ENCODE measurements around the gene SLC34A3.
A peak's percentile ranks its signal among the peaks of the same experiment; 100 is the strongest.
"Not testable (repeated sequence)": the region's sequence is repeated elsewhere in the genome, so short reads cannot be mapped to it uniquely, and the experiment has no call there.

SLC34A3 gene

DNA sequence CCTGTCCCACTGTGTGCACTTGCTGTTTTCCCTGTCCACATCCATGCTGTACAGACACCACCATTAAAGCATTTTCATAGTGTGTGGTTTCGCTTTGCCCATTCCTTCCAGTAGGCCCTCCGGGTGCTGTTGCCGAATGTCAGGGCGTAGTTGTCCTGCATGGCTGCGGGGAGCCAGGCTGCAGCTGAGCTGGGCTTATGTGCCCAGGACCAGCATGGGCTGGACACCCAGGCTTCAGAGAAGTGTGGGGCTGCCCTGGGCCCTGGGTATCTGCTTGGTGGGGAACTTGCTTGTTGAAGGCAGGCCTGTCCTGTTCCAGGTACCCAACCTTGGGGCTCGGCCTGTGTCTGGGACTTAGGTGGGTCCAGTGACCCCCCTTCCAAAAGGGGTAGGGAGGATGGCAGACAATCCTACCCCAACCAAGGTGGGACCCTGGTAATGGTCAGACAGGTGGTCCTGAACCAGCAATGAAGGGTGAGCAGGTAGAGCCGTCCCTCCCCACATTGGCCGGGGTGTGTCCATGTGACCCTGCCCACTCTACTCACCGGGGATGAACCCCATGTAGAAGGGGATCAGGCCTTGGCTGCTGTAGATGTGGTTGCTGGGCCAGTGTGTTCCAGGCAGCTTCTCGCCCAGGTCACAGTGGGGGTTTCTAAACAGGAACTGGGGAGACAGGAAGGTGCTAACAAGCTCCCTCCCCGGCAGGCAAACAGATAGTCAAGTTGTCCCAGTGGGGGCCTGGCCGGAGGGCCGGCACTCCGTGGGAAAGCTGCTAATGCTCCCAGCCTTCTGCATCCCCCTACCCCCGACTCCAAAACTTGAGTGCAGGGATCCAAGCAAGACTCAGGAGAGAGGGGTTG is 13.2 kb downstream of the SLC34A3 start:
- no peak for DNase-seq

DNA sequence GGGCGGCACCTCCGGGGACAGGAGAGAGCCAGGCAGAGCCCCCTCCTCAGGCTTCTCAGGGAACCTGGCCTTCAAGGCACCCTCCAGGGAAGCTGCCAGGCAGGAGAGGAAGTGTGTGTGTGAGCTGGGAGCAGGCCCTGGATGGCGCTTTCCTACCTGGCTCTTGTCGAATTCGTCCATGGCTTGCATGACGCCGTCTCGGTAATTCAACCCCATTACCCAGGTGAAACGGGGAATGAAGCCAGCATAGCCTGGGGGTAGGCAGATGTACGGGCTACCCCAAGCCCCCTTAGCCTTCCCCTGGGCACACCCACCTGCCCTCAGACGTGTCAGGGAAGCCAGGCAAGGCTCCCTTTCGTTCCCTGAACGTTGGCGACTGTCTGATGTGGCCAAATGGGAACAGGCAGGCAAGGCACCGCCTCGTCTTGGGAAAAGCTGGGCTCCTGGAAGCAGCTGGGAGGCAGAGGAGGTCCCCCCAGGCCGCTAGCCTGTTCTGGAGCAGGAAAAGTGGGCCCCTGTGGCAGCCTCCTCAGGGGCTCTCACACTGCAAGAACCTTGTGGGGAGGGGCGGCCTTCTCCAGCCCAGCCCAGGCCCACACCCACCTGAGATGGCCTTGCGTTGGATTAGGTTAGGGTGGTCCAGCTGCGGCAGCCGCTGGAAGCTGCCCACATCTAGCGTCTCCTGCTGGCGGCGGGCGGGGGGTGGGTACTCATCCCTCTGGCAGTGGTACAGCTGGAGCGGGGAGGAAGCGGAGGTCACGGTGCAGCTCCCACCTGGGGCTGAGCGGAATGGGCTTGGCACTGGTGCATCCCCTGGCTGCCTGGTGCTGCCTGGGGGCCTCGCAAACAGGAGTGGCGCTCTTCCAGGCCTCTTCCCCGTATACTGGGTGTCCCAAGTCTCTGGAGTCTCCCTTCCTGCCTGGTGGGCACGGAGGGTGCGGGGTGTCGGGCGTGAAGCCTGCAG is 14.1 kb downstream of the SLC34A3 start:
- DNase-seq, result no peak

DNA sequence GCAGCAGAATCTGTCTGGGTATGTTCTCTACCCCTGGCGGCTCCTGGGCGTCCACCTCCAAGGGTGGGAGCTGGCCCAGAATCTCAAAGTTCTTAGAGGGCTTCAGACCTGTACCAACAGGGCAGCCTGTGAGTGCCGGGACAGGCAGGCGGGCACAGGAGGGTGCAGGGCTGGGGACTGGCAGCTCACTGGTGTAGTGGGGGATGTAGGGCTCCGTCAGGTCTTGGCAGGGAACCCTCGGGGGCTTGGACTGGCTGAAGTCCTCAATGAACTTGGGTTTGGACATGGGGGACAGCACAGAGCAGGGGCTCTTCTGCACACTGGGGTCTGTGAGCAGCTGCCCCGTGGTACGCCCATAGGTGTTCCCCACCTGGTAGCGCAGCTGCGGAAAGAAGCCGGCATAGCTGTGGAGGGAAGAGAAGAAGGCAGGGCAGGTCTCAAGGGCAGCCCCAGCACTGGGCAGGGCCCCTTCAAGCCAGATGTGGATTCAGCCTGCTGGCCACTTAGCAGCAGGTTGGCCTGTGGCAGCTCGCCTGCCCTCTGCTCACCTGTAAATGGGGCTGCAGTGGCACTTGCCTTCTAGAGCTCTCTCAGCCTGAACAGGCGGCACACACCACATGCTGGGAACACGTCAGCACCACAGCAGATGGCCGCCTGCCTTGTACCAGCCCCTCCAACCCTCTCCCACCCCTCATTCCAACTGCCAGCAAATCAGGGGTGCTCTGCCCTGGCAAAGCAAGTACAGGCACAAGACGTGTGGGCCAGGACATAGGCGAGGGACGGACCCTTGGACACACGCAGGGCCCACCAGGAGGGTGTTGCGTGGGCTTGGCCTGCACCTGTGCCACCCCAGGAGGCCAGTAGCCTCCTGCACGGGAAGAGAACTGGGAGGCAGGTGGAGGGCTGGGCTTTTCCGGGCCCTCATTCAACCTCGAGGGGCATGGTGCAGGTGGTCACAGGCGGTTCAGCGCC is 15.0 kb downstream of the SLC34A3 start:
- DNase-seq, result no peak

- DNase-seq, result no peak
Observed at GRCh38 chr9:137247135-137247915, 16.6 kb downstream of the SLC34A3 start.

DNA sequence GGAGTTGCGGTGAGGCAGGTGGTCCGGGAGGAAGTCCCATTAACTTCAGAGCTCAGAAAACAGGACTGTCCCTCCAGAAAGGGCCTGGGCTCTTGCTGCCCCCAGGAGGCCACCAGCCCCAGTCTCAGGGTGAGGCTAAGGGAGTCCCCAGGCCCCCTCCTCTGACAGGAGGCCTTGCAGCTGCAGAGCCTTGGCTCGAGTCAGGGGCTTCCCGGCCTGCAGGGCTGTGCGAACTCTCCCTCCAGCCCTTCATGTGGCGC is 17.1 kb downstream of the SLC34A3 start:
- DNase-seq, result no peak

DNA sequence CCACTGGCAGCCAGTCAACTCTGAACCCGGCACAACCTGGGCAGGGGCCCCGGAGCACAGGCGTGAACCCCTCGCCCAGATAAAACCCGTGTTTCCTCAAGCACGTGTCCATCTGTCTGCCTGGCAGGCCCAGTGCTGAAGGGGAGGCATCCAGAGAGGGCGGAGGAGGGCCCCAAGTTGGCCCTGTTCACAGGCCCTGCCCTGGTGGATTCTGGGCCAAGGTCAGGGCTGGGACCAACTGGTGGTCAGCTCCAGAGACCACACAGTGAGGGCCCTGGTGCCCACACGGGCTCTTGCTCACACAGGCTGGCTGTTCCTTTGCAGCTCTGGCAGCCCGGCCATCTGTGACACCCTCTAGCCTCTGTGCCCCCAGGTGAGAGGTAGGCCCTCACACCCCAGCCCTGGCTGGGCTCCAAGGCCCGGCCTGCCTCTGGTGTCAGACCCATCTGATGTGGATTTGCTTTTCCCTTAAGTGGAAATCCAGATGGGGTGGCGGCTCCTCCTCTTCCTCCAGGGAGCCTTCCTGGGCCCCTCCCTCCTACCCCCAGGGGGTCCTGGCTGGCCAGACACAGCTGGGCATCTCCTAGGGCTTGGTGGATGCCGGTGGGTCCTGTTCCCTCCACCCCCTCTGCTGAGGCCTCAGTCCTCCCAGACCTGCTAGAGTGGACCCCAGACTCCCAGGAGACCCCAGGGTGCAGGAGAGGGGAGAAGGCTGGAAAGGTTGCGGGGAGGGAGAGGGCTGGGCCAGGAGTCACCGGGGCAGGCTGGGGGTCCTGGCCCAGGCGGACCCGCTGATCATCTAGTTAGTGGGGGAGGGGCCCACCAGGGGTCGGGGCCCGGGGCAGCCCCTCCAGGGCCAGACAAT is 19.9 kb downstream of the SLC34A3 start:
- DNase-seq, result no peak

- DNase-seq, result no peak
Observed at GRCh38 chr9:137251194-137251461, 20.4 kb downstream of the SLC34A3 start, which contains the start of gene STPG3. TSS of gene STPG3 (plus strand) at chr9:137251286. CDS start at chr9:137251287, 1 bp downstream.

DNA sequence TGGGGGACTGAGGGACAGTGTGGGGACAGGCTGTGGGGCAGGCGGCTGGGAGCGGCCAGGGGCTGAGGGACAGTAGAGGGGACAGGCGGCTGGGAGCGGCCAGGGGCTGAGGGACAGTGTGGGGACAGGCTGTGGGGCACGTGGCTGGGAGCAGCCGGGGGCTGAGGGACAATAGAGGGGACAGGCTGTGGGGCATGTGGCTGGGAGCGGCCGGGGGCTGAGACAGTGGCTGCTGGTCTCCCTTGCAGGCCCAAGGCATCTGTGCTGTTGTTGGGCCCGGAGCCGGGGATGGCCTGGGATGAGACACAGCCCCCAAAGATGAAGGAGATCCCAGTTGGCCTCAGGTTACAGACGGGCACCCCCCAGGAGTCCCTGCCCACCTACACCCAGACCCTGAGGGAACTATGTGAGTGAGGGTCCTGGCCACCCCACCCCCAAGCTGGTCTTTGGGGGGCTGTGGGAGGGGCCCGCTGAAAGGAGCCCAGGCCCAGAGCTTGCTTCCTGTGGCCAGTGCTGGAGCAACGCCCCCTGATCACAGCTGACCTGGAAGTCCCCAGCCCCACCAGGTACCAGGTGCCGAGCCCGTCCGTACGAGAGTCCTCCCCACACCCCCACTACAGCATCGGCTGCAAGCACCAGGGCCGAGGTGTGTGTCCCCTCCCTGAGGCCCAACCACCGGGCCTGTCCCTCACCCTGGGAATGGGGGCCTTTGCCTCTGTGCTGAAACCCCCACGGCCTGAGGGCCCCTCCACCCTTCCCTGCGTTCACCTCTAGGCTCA is 21.0 kb downstream of the SLC34A3 start:
- no peak for DNase-seq

DNA sequence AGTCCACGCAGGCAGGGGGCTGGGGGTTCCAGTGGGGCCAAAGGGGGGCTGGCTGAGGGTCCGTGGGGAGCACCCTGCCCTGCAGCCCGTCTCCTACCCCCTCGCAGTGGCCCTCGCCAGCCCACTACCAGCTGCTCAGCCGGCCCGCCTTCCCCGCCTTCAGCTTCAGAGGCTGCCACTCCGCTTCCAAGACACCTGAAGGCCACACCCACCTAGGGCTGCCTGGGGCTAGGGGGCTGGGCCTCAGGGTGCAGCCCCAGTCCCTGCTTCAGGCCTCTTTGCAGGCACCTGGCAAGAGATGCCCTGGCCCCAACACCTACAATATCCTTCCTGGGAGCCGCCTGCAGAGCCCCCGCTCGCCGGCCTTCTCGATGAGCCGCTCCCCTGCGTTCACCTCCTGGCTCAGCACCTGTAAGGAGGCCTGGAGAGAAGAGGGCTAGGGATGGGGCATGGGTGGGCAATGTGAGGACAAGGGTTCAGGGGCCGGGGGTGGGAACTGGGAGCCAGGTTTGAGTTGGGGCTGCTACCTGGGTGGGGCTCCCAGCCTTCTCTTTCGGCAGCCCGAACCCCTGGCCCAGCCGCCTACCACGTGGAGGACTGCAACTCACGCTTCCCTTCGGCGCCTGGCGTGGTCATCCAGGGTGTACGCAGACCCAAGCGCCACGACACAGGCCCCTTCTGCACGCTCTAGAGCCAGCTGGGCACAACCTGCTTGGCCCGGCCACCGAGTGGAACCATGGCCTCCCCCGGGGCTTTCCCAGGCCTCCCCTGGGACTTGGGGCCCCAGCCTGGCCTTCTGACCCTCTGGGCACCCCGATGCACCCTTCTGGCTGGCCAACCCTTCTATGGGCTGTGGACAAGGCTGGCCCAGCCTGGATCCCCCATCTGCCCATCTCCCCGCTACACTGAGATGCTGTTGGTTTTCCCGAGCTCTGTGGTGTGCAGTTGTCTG is 22.1 kb downstream of the SLC34A3 start:
- DNase-seq, result no peak

GRCh38 chr9:137253717-137254623 is 23.3 kb downstream of the SLC34A3 start:
- no peak for DNase-seq

DNA sequence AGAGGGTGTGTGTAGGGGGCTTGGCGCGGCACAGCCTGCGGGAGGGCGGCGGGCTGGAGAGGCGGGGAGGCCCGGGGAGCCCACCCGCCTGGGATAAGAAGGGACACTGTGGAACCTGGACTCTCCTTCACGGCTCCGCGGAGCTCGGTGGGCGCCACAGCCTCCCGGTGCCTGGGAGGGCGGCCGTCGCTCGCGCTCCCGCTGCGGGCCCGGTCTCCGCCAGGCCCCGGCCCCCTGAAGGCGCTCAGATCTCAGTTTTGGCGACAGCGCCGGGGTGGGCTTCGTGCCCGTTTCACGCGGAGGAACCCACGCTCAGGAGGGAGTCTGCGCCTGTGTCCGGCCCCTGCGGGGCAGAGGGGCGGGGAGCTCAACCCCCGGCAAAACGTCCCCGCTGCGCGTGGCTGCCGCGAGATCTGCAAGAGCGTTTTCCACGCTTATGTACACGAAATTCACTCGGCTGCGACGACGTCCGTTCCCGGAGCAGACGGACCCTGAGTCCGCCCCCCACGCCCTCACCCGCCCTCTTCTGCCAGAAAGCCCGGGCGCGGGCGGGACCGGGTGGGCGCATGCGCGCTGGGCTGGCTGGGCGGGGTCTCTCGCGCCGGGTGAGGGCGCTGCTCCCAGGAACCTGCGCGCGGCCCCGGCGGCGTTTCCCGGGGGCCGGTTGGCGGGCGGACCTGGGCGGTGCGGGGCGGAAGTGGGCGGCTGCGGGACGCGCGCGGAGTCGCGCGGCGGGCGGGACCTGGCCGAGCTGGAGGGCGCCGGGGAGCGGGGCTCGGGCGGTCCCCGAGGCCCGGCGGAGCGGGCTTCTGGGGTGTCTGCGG is 24.1 kb downstream of the SLC34A3 start, which contains the start of gene NELFB:
NELFB (plus strand) TSS at position 704 of the 824 bp plus-strand sequence.
- DNase-seq, result peak; percentile 95

- no peak for DNase-seq
Observed at GRCh38 chr9:137255448-137256114, 24.9 kb downstream of the SLC34A3 start.

DNA sequence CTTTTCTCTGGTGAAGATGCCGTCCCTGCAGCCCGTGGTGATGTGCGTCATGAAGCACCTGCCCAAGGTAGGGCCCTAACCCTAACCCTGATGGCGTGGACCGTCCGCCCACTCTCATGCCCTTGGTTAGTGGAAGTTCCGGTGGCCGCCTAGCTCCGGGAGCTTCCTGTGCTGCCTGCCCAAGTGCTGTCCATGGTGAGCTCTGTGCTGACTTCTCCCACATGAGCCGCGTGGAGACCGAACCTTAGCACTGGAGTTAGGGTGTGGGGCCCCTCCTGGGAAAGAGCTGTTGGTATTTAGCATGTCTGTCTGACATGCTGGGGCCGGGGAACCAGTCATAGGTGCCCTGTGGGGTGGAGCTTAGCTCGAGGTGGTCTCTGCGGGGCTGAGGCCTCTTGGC is 25.7 kb downstream of the SLC34A3 start:
- no peak for DNase-seq

DNA sequence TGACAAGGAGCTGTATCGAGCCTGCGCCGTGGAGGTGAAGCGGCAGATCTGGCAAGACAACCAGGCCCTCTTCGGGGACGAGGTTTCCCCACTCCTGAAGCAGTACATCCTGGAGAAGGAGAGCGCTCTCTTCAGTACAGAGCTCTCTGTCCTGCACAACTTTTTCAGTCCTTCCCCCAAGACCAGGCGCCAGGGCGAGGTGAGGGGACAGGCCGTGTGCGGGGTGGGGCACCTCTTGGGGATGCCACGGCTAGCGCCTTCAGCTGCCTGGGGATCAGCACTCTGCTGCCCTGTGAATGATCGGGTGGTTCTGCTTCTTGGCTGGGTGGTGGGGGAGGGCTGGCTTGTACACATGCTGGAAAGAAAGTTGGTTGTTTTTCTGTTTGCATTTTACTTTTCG is 26.2 kb downstream of the SLC34A3 start:
- no peak for DNase-seq

DNA sequence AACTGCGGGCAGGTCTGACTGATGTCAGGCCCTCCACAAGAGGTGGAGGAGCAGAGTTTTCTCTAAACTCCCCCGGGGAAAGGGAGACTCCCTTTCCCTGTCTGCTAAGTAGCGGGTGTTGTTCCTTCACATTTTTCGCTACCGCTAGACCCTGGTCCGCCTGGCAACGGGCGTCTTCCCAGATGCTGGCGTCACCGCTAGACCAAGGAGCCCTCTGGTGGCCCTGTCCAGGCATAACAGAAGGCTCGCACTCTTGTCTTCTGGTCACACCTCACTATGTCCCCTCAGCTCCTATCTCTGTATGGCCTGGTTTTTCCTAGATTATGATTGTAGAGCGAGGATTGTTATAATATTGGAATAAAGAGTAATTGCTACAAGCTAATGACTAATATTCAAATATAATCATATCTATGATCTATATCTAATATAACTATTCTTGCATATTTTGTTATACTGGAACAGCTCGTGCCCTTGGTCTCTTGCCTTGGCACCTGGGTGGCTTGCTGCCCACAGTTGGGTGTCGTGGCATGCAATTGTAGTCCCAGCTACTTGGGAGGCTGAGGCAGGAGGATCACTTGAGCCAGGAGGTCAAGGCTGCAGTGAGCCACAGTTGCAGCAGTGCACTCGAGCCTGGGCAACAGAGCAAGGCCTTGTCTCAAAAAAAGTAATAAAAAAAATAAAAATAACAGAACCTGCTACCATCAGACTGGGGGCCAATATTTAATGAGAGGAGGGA is 31.6 kb downstream of the SLC34A3 start:
- DNase-seq, result not testable (repeated sequence)

- DNase-seq, result no peak
Observed at GRCh38 chr9:137262909-137263285, 32.2 kb downstream of the SLC34A3 start.

Measured in CD4-positive, alpha-beta T cell treated with Interleukin-21 for 1 hour (primary cell).